HepG2 (cell line): ENCODE results near the gene BLOC1S4. TPM values are rescaled to one million over a fixed set of nuclear protein-coding genes. Genes with fewer than 3 reads are reported as not detected.

Experiments
- CREM ChIP-seq, 2 experiments: sonication (generic) in 1 of 2; formaldehyde crosslinking in 1 of 2; IDR thresholded peaks; 2 replicates each; pipeline versions ENCODE4 v1.4.0 to v1.6.1; 2016 to 2020; ENCODE audit warnings: antibody characterized with exemption in 1 of 2, mild to moderate bottlenecking in 1 of 2, missing genetic modification reagents in 1 of 2
- ELF3 ChIP-seq: IDR thresholded peaks from 2 replicates; pipeline ENCODE4 v1.6.1; 2016; ENCODE audit warnings: missing genetic modification reagents, missing compliant biosample characterization
- GATAD1 ChIP-seq: IDR thresholded peaks from 2 replicates; pipeline ENCODE4 v1.6.1; 2016; ENCODE audit warnings: missing genetic modification reagents, missing compliant biosample characterization
- HES4 ChIP-seq: sonication (generic); formaldehyde crosslinking; IDR thresholded peaks from 2 replicates; pipeline ENCODE4 v1.9.0; 2021; ENCODE audit warnings: mild to moderate bottlenecking, missing genetic modification reagents, borderline replicate concordance
- HNRNPLL ChIP-seq: fragments of 200-400 bp; formaldehyde crosslinking; IDR thresholded peaks from 2 replicates; pipeline ENCODE4 v1.6.1; 2017; ENCODE audit warnings: mild to moderate bottlenecking, low read depth, low read length; ENCODE audit not compliant: poor library complexity, severe bottlenecking
- HOXA3 ChIP-seq: sonication (generic); formaldehyde crosslinking; IDR thresholded peaks from 2 replicates; pipeline ENCODE4 v1.5.0; 2020; ENCODE audit warnings: missing genetic modification reagents
- KMT2B ChIP-seq: IDR thresholded peaks from 2 replicates; pipeline ENCODE4 v1.6.1; 2016; ENCODE audit warnings: missing genetic modification reagents, missing compliant biosample characterization
- POLR2AphosphoS5 ChIP-seq: IDR thresholded peaks from 2 replicates; pipeline ENCODE4 v1.6.1; 2012; ENCODE audit warnings: low read depth, low read length
- RARG ChIP-seq: sonication (generic); formaldehyde crosslinking; IDR thresholded peaks from 2 replicates; pipeline ENCODE4 v1.4.0; 2020; ENCODE audit warnings: low read depth, mild to moderate bottlenecking, missing genetic modification reagents
- RXRA ChIP-seq: sonication (generic); formaldehyde crosslinking; IDR thresholded peaks from 2 replicates; pipeline ENCODE4 v1.5.1; 2020; ENCODE audit warnings: missing genetic modification reagents
- SIN3A ChIP-seq: IDR thresholded peaks from 2 replicates; pipeline ENCODE4 v1.6.1; 2011; ENCODE audit warnings: low read depth, mild to moderate bottlenecking, control low read depth, low read length, borderline replicate concordance
- SOX5 ChIP-seq: IDR thresholded peaks from 2 replicates; pipeline ENCODE4 v1.6.1; 2016; ENCODE audit warnings: borderline replicate concordance
- TBX2 ChIP-seq: sonication (generic); formaldehyde crosslinking; IDR thresholded peaks from 2 replicates; pipeline ENCODE4 v1.5.0; 2020; ENCODE audit warnings: missing genetic modification reagents, mild to moderate bottlenecking, borderline replicate concordance
- ZBTB7A ChIP-seq: sonication (generic); formaldehyde crosslinking; IDR thresholded peaks from 2 replicates; pipeline ENCODE4 v1.8.0; 2022; ENCODE audit warnings: mild to moderate bottlenecking, missing genetic modification reagents
- ZFP37 ChIP-seq: sonication (generic); formaldehyde crosslinking; IDR thresholded peaks from 2 replicates; pipeline ENCODE4 v1.4.0; 2020; ENCODE audit warnings: missing genetic modification reagents, borderline replicate concordance
- ZNF225 ChIP-seq: sonication (generic); formaldehyde crosslinking; IDR thresholded peaks from 2 replicates; pipeline ENCODE4 v1.4.0; 2020; ENCODE audit warnings: mild to moderate bottlenecking, missing genetic modification reagents
- ZNF274 ChIP-seq: sonication (generic); formaldehyde crosslinking; IDR thresholded peaks from 2 replicates; pipeline ENCODE4 v1.5.1; 2020; ENCODE audit warnings: mild to moderate bottlenecking, missing genetic modification reagents
- ZNF331 ChIP-seq: sonication (generic); formaldehyde crosslinking; IDR thresholded peaks from 2 replicates; pipeline ENCODE4 v1.4.0; 2020; ENCODE audit warnings: missing genetic modification reagents
- ZNF335 ChIP-seq: sonication (generic); formaldehyde crosslinking; IDR thresholded peaks from 2 replicates; pipeline ENCODE4 v1.4.0; 2020; ENCODE audit warnings: missing genetic modification reagents
- ZNF337 ChIP-seq: sonication (generic); formaldehyde crosslinking; IDR thresholded peaks from 2 replicates; pipeline ENCODE4 v1.5.1; 2020; ENCODE audit warnings: missing genetic modification reagents, low read depth, mild to moderate bottlenecking, borderline replicate concordance
- ZNF441 ChIP-seq: sonication (generic); formaldehyde crosslinking; IDR thresholded peaks from 2 replicates; pipeline ENCODE4 v1.7.0; 2021; ENCODE audit warnings: missing genetic modification reagents, borderline replicate concordance
- ZNF570 ChIP-seq: sonication (generic); formaldehyde crosslinking; IDR thresholded peaks from 2 replicates; pipeline ENCODE4 v1.4.0; 2020; ENCODE audit warnings: mild to moderate bottlenecking, missing genetic modification reagents, borderline replicate concordance
- ZNF749 ChIP-seq: sonication (generic); formaldehyde crosslinking; IDR thresholded peaks from 2 replicates; pipeline ENCODE4 v1.8.0; 2022; ENCODE audit warnings: mild to moderate bottlenecking, missing genetic modification reagents, moderate library complexity, borderline replicate concordance
- ZNF773 ChIP-seq: sonication (generic); formaldehyde crosslinking; IDR thresholded peaks from 2 replicates; pipeline ENCODE4 v1.4.0; 2020; ENCODE audit warnings: missing genetic modification reagents, borderline replicate concordance
- ZNF776 ChIP-seq: sonication (generic); formaldehyde crosslinking; IDR thresholded peaks from 2 replicates; pipeline ENCODE4 v1.4.0; 2020; ENCODE audit warnings: mild to moderate bottlenecking, missing genetic modification reagents
- polyA plus RNA-seq, 8 experiments: library from polyadenylated mRNA; depleted of rRNA in 3 of 8; stranded (reverse) in 7 of 8; unstranded in 1 of 8; fragments of >200 nt; fragmentation: Illumina TruSeq in 4 of 8; extraction: Trizol in 4 of 8; gene quantifications; 2 replicates each; pipeline versions ENCODE4 v1.2.1 to v1.2.3, GENCODE V29; 2011 to 2016; ENCODE audit warnings: low read depth in 4 of 8, missing spikeins in 1 of 8, mixed read lengths in 1 of 8; ENCODE audit not compliant: insufficient read depth in 1 of 8
- total RNA-seq, 5 experiments: library from RNA; depleted of rRNA; stranded (reverse); fragments of >200 nt; fragmentation: Illumina TruSeq; extraction: Trizol; gene quantifications; 2 replicates each; pipeline ENCODE4 v1.2.3, GENCODE V29; 2016; ENCODE audit warnings: low read depth in 1 of 5
- TF ChIP-seq, protein P1 (sequence below): sonication (generic); formaldehyde crosslinking; IDR thresholded peaks from 2 replicates; pipeline ENCODE4 v1.4.0; 2020; ENCODE audit warnings: missing genetic modification reagents; ENCODE audit errors: not compliant biosample characterization
- TF ChIP-seq, protein P2 (sequence below): fragments of 450-650 bp; IDR thresholded peaks from 2 replicates; pipeline ENCODE4 v1.6.1; 2017
- TF ChIP-seq, protein P3 (sequence below): sonication (generic); formaldehyde crosslinking; IDR thresholded peaks from 2 replicates; pipeline ENCODE4 v1.8.1; 2023; ENCODE audit warnings: missing genetic modification reagents, inconsistent platforms, borderline replicate concordance

Gene BLOC1S4
- total and polyA plus RNA-seq, 2 of the 13 experiments (the other 11 are each of a cell fraction or from before 2014, with no cell fraction given): 15.5 to 20.9 TPM

DNA sequence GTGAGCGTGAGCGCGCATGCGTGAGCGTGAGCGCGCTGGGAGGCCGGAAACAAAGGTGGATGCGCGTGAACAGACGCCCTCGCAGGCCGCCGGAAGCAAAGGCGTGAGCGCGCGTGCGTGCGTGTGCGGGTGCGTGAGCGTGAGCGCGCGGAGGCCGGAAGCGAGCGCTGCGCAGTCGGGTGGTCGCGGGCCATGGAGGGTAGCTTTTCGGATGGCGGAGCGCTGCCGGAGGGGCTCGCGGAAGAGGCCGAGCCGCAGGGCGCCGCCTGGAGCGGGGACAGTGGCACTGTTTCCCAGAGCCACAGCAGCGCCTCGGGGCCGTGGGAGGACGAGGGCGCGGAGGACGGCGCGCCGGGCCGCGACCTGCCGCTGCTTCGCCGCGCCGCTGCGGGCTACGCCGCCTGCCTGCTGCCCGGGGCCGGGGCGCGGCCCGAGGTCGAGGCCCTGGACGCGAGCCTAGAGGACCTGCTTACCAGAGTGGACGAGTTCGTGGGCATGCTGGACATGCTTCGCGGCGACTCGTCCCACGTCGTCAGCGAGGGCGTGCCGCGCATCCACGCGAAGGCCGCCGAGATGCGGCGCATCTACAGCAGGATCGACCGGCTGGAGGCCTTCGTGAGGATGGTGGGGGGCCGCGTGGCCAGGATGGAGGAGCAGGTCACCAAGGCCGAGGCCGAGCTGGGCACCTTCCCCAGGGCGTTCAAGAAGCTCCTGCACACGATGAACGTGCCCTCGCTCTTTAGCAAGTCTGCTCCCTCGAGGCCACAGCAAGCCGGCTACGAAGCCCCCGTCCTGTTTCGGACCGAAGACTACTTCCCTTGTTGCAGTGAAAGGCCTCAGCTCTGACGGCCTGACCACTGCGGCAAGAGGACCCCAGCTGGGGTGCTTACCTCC is at the start of gene BLOC1S4 (continued):
- no peak for TF ChIP-seq ZNF776
- TF ChIP-seq HOXA3: peak; percentile 88
- TF ChIP-seq ZFP37: peak; percentile 37; the same call in 1 of the 2 replicates
- peak; percentile 81 for TF ChIP-seq TBX2 (CRISPR knock-in tag)
- TF ChIP-seq, protein P1, sequence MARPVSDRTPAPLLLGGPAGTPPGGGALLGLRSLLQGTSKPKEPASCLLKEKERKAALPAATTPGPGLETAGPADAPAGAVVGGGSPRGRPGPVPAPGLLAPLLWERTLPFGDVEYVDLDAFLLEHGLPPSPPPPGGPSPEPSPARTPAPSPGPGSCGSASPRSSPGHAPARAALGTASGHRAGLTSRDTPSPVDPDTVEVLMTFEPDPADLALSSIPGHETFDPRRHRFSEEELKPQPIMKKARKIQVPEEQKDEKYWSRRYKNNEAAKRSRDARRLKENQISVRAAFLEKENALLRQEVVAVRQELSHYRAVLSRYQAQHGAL (CRISPR knock-in tag): peak; percentile 55
- peak; percentile 78 for TF ChIP-seq KMT2B (CRISPR knock-in tag)
- TF ChIP-seq ZNF773 (CRISPR knock-in tag): no peak
- no peak for TF ChIP-seq ZNF225 (CRISPR knock-in tag)
- TF ChIP-seq SIN3A: 0 out of 2 replicates have a peak, but pooled peaks have one; percentile 45
- TF ChIP-seq ZNF570: no peak
- peak; percentile 89 for TF ChIP-seq HNRNPLL
- TF ChIP-seq, protein P2, sequence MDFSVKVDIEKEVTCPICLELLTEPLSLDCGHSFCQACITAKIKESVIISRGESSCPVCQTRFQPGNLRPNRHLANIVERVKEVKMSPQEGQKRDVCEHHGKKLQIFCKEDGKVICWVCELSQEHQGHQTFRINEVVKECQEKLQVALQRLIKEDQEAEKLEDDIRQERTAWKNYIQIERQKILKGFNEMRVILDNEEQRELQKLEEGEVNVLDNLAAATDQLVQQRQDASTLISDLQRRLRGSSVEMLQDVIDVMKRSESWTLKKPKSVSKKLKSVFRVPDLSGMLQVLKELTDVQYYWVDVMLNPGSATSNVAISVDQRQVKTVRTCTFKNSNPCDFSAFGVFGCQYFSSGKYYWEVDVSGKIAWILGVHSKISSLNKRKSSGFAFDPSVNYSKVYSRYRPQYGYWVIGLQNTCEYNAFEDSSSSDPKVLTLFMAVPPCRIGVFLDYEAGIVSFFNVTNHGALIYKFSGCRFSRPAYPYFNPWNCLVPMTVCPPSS: no peak
- peak; percentile 85 for TF ChIP-seq GATAD1 (CRISPR knock-in tag)
- TF ChIP-seq, protein P3, sequence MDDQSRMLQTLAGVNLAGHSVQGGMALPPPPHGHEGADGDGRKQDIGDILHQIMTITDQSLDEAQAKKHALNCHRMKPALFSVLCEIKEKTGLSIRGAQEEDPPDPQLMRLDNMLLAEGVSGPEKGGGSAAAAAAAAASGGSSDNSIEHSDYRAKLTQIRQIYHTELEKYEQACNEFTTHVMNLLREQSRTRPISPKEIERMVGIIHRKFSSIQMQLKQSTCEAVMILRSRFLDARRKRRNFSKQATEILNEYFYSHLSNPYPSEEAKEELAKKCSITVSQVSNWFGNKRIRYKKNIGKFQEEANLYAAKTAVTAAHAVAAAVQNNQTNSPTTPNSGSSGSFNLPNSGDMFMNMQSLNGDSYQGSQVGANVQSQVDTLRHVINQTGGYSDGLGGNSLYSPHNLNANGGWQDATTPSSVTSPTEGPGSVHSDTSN (CRISPR knock-in tag): no peak
- TF ChIP-seq SOX5: peak; percentile 27; the same call in 1 of the 2 replicates
- no peak for TF ChIP-seq ZNF274
- TF ChIP-seq POLR2AphosphoS5: peak; percentile 82
- TF ChIP-seq RXRA (CRISPR knock-in tag): peak; percentile 43; the same call in 1 of the 2 replicates
- TF ChIP-seq RARG (CRISPR knock-in tag): no peak
- peak; percentile 73 for TF ChIP-seq HES4 (CRISPR knock-in tag)
- peak; percentile 45; the same call in 1 of the 2 replicates for TF ChIP-seq ZNF749 (CRISPR knock-in tag)
- TF ChIP-seq CREM (IDR thresholded peaks at IDR 0.05): no peak
- TF ChIP-seq CREM (CRISPR knock-in tag; IDR thresholded peaks at IDR 0.05): no peak
- TF ChIP-seq ZNF331 (CRISPR knock-in tag): peak; percentile 31; the same call in 1 of the 2 replicates
- peak; percentile 82; the same call in 1 of the 2 replicates for TF ChIP-seq ZBTB7A (CRISPR knock-in tag)
- TF ChIP-seq ELF3 (CRISPR knock-in tag): peak; percentile 84
- TF ChIP-seq ZNF337 (CRISPR knock-in tag): no peak; the same call in 1 of the 2 replicates
- TF ChIP-seq ZNF441: peak; percentile 74; the same call in 1 of the 2 replicates
- TF ChIP-seq ZNF335 (CRISPR knock-in tag): no peak
